B cell (primary cell): ENCODE measurements around the gene LTBP2. TPM values are rescaled to one million over a fixed set of nuclear protein-coding genes. Genes with fewer than 3 reads are reported as not detected.

Source experiments
- ATAC-seq: fragments of 200-7000 bp; cut with Tn5 transposase; one replicate; pipeline ENCODE4 v1.10.0; 2021; ENCODE audit warnings: low read depth, mild to moderate bottlenecking, moderate number of reproducible peaks, moderate library complexity
- CTCF ChIA-PET: fragments of 350-600 bp; sonication (Branson Sonifier 250); formaldehyde crosslinking; loops from one replicate; lab custom pipeline; 2021; ENCODE audit warnings: antibody characterized with exemption, inconsistent platforms; lab: Charles Lee
- POLR2A ChIA-PET: fragments of 350-600 bp; sonication (Branson Sonifier 250); formaldehyde crosslinking; loops from one replicate; lab custom pipeline; 2021; ENCODE audit warnings: antibody characterized with exemption; lab: Charles Lee
- DNase-seq: peaks from one replicate; pipeline ENCODE4 v3.0.0; 2013
- H2AFZ ChIP-seq: 2 replicates; pipeline ENCODE4 v1.6.1; 2012; ENCODE audit warnings: mild to moderate bottlenecking, low read depth, low read length; ENCODE audit not compliant: insufficient read depth, poor library complexity, severe bottlenecking
- H3K27ac ChIP-seq, 2 donors: 1 replicate in 1 of 2; 2 replicates in 1 of 2; pipeline ENCODE4 v1.5.1; 2012 to 2013; ENCODE audit warnings: low read length in 2 of 2, mild to moderate bottlenecking in 2 of 2, moderate library complexity in 1 of 2
- H3K27me3 ChIP-seq, 4 experiments: fragments of 200-600 bp in 1 of 4; sonication (generic) in 1 of 4; replicated peaks in 1 of 4; 1 replicate in 2 of 4; 2 replicates in 2 of 4; pipeline versions ENCODE4 v1.6.1 to v1.7.0; 2013 to 2016; ENCODE audit warnings: low read length in 3 of 4, mild to moderate bottlenecking in 2 of 4, mixed read lengths in 1 of 4, moderate library complexity in 1 of 4; ENCODE audit not compliant: insufficient read depth in 4 of 4, control insufficient read depth in 3 of 4; ENCODE audit errors: control extremely low read depth in 1 of 4
- H3K36me3 ChIP-seq, 2 experiments: replicated peaks in 1 of 2; 1 replicate in 1 of 2; 2 replicates in 1 of 2; pipeline versions ENCODE4 v1.6.1 to v1.7.1; 2013; ENCODE audit warnings: low read length in 1 of 2; ENCODE audit not compliant: insufficient read depth in 2 of 2, control insufficient read depth in 1 of 2; ENCODE audit errors: control extremely low read depth in 1 of 2, extremely low read depth in 1 of 2
- H3K4me1 ChIP-seq, 2 donors: fragments of 200-600 bp in 1 of 2; sonication (generic) in 1 of 2; 1 replicate in 1 of 2; 2 replicates in 1 of 2; pipeline versions ENCODE4 v1.5.1 to v1.6.1; 2013 to 2017; ENCODE audit warnings: low read length in 2 of 2; ENCODE audit not compliant: control insufficient read depth in 2 of 2, insufficient read depth in 2 of 2
- H3K4me2 ChIP-seq: replicated peaks from 2 replicates; pipeline ENCODE3; 2012; ENCODE audit warnings: mild to moderate bottlenecking, low read depth, low read length; ENCODE audit not compliant: poor library complexity, severe bottlenecking
- H3K4me3 ChIP-seq, 5 experiments: fragments of 200-600 bp in 1 of 5; sonication (generic) in 1 of 5; 1 replicate in 3 of 5; 2 replicates in 2 of 5; pipeline versions ENCODE4 v1.5.1 to v1.7.0; 2011 to 2016; ENCODE audit warnings: low read length in 4 of 5, mild to moderate bottlenecking in 4 of 5, low read depth in 2 of 5, control low read depth in 1 of 5, moderate library complexity in 1 of 5; ENCODE audit not compliant: insufficient read depth in 1 of 5; ENCODE audit errors: control extremely low read depth in 1 of 5, extremely low read depth in 1 of 5
- H3K79me2 ChIP-seq: fragments of 200-600 bp; sonication (generic); one replicate; pipeline ENCODE4 v1.6.0; 2016; ENCODE audit warnings: low read length; ENCODE audit not compliant: control insufficient read depth, insufficient read depth
- H3K9ac ChIP-seq: fragments of 200-600 bp; sonication (generic); 2 replicates; pipeline ENCODE4 v1.6.1; 2017; ENCODE audit warnings: mild to moderate bottlenecking, low read length, moderate library complexity
- H3K9me3 ChIP-seq, 3 donors: one replicate each; pipeline versions ENCODE4 v1.6.1 to v1.7.1; 2013; ENCODE audit warnings: low read length in 2 of 3; ENCODE audit not compliant: control insufficient read depth in 2 of 3, insufficient read depth in 1 of 3; ENCODE audit errors: control extremely low read depth in 1 of 3
- H4K20me1 ChIP-seq: 2 replicates; pipeline ENCODE4 v1.6.0; 2012; ENCODE audit warnings: mild to moderate bottlenecking, low read length; ENCODE audit not compliant: insufficient read depth, control insufficient read depth, poor library complexity, severe bottlenecking
- H3K27ac Mint-ChIP-seq: one replicate; pipeline ENCODE4 v1.8.0; 2021; ENCODE audit warnings: mixed read lengths
- H3K27me3 Mint-ChIP-seq: one replicate; pipeline ENCODE4 v1.8.0; 2021; ENCODE audit warnings: mixed read lengths
- H3K4me1 Mint-ChIP-seq: one replicate; pipeline ENCODE4 v1.8.0; 2021; ENCODE audit warnings: mixed read lengths
- H3K4me3 Mint-ChIP-seq: one replicate; pipeline ENCODE4 v1.8.0; 2021; ENCODE audit warnings: mixed read lengths
- H3K9me3 Mint-ChIP-seq: one replicate; pipeline ENCODE4 v1.8.0; 2022; ENCODE audit warnings: mixed read lengths; ENCODE audit not compliant: insufficient read depth
- CTCF ChIP-seq: fragments of 200-600 bp; IDR thresholded peaks from one replicate; pipeline ENCODE4 v1.8.0; 2022; ENCODE audit warnings: antibody characterized with exemption, mild to moderate bottlenecking
- EZH2 ChIP-seq: IDR thresholded peaks from 2 replicates; pipeline ENCODE4 v1.6.1; 2012; ENCODE audit warnings: borderline replicate concordance, low read depth, mild to moderate bottlenecking, moderate library complexity, low read length; ENCODE audit not compliant: insufficient read depth, poor library complexity, severe bottlenecking
- WGBS: methylation state at CpG from one replicate; pipeline ENCODE4 v1.1.5; 2013; ENCODE audit warnings: missing lambda C conversion rate; ENCODE audit not compliant: insufficient coverage; 5-methylcytosine and 5-hydroxymethylcytosine counted together
- intact Hi-C: fragments of 100-400 bp; cut with micrococcal nuclease; formaldehyde crosslinking; loops from one replicate; pipeline ENCODE4 v1.10.0; 2022
- polyA plus RNA-seq: library from polyadenylated mRNA; depleted of rRNA; stranded (reverse); fragments of >200 nt; gene quantifications from 2 replicates; pipeline ENCODE4 v1.2.3, GENCODE V29; 2012
- total RNA-seq, 2 donors: library from RNA; stranded (reverse); fragments of 120-200 nt in 1 of 2; gene quantifications; 1 replicate in 1 of 2; 2 replicates in 1 of 2; pipeline versions ENCODE4 v1.2.3 to v1.2.4, GENCODE V29; 2013 to 2022

Gene LTBP2
- total and polyA plus RNA-seq, 2 donors (not counting 1 experiment from before 2014, with no cell fraction given): 0.12 to 0.22 TPM

DNA sequence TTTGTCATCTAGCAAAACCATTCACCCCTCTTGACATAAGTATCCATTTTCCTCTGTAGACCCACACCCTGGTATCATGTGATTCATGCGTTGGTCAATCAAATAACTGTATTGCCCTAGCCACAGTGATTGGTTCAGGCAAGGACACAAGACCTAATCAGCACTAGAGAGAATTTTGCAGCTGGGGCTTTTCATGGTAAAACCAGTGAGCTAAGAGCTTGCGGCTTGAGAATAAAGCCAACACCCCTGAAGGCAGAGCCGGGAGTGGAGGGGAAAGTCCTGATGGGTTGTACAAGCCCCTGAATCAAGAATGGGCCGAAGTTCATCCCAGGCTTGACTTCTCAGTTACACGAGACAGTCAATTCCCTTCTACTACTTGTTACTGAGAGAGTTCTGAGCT is 33.2 kb upstream of the LTBP2 start:
- H3K79me2 ChIP-seq: no peaks in the 10 kb centered on the region
- no peak overlapping the region for H3K27ac ChIP-seq
- no peaks in the 10 kb centered on the region for H3K36me3 ChIP-seq
- no peak overlapping the region for H3K4me2 ChIP-seq
- WGBS: 100% methylated on average over 4 of the region's 5 CpGs
- no peaks in the 10 kb centered on the region for H3K9me3 ChIP-seq
- H3K9ac ChIP-seq: no peak overlapping the region
- ATAC-seq: no peak
- H2AFZ ChIP-seq: no peak overlapping the region
- TF ChIP-seq EZH2: no peak
- no peak for TF ChIP-seq CTCF
- H3K4me1 Mint-ChIP-seq: no peaks in the 10 kb centered on the region
- ChIA-PET CTCF (no interaction called here), POLR2A (no interaction called here)
- no peak for DNase-seq
- intact Hi-C loops: no loop called here
- H3K4me3 ChIP-seq: no peak overlapping the region
- no peaks in the 10 kb centered on the region for H3K9me3 Mint-ChIP-seq
- no peak overlapping the region for H3K27ac Mint-ChIP-seq
- H3K4me1 ChIP-seq: no peaks in the 10 kb centered on the region
- peaks cover 0 to 10% (median 1%) of the 10 kb centered on the region in 4 experiments for H3K27me3 ChIP-seq
- H3K27me3 Mint-ChIP-seq: peaks cover 18% of the 10 kb centered on the region
- H4K20me1 ChIP-seq: no peaks in the 10 kb centered on the region
- H3K4me3 Mint-ChIP-seq: no peak overlapping the region

DNA sequence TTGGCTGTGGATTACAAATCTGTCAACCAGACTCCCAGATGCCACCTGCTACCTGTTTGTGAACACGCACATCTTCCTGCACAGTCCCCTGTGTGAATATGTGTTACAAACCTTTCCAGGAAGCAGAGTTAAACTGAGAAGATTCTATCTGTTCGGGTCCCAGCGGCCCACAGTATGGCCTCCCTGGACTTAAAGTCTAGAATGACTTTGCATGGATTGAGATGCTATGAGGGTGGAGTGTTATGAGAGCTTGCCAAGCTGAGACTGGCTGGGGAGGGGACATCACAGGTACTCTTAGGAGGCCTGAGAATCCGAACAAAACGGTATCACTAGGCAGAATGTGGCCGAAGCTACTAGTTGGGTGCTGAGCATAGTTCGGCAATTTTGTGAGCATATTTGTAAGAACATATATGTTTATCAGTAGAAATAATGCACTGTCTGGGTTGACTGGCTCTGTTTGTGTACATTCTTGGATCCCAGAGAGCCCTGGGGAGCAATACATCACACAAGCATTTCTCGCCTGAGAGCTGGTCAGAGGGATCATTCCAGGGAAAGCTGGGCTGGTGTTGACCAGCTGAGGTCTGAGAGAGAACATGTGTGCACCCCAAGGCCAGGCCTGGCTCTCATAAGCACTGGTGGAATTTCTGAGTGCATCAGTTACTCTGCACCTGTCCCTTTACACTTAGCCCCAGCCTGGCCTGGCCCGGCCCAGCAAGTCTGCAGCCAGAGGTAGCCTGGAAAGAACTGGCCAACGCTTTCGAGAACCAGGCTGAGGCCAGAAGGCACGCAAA is 29.8 kb upstream of the LTBP2 start:
- POLR2A ChIA-PET: no interaction called here
- over 99% methylated on average over 12 of the region's 12 CpGs for WGBS
- Mint-ChIP-seq H3K9me3 (no peaks in the 10 kb centered on the region), H3K4me3 (no peak overlapping the region), H3K4me1 (no peaks in the 10 kb centered on the region), H3K27ac (no peak overlapping the region), H3K27me3 (peaks cover 22% of the 10 kb centered on the region)
- CTCF ChIA-PET: interaction anchor here (1.2 kb wide), 1 partner anchor 13 kb away, joined by 4 read pairs; no protein-coding TSS in a partner anchor
- Histone ChIP-seq H3K27me3 (peaks cover 0 to 12% (median 1%) of the 10 kb centered on the region in 4 experiments), H3K79me2 (no peaks in the 10 kb centered on the region), H2AFZ (no peak overlapping the region), H3K36me3 (no peaks in the 10 kb centered on the region), H3K4me1 (no peaks in the 10 kb centered on the region), H4K20me1 (no peaks in the 10 kb centered on the region), H3K4me2 (no peak overlapping the region), H3K27ac (no peak overlapping the region), H3K4me3 (no peak overlapping the region), H3K9ac (no peak overlapping the region), H3K9me3 (no peaks in the 10 kb centered on the region)
- no peak for TF ChIP-seq EZH2
- no peak for TF ChIP-seq CTCF
- DNase-seq (no peak), ATAC-seq (no peak)
- intact Hi-C loops: no loop called here
